K562 (cell line): ENCODE data around the gene IFIT2. TPM values are rescaled to one million over a fixed set of nuclear protein-coding genes. Genes with fewer than 3 reads are reported as not detected.

Experiments used
- ATAC-seq: fragments of 200-7000 bp; cut with Tn5 transposase; 3 replicates; pipeline ENCODE4 v1.9.1; 2020; ENCODE audit warnings: moderate library complexity
- BruUV-seq: library from RNA; stranded (reverse); fragments of 400-500 nt; replicated peaks from 2 replicates; lab custom pipeline; 2021; lab: Mats Ljungman, UMichigan
- CTCF ChIA-PET: fragments of 300-600 bp; formaldehyde crosslinking; extraction: SDS; loops from one replicate; lab custom pipeline; 2021; ENCODE audit warnings: low intra/inter-chr PET ratio; lab: Yijun Ruan, JAX
- POLR2A ChIA-PET: fragments of 300-600, 350-650 bp; sonication (Branson Sonifier 250); formaldehyde crosslinking; extraction: SDS; loops from one replicate; lab custom pipeline; 2021; ENCODE audit warnings: antibody characterized with exemption, inconsistent platforms; lab: Yijun Ruan, JAX
- DNase-seq, 4 experiments: peaks; one replicate each; pipeline versions ENCODE4 v3.0.0 to v3.0.0-alpha.2; 2011 to 2018; ENCODE audit warnings: low spot score in 3 of 4, mixed read lengths in 3 of 4; ENCODE audit errors: extremely low read depth in 1 of 4
- FAIRE-seq: peaks from 2 replicates; lab custom pipeline; 2011; peaks lifted over from hg19 to GRCh38; lab: Jason Lieb, UNC
- H2AFZ ChIP-seq: 2 replicates; pipeline ENCODE4 v1.6.0; 2011; ENCODE audit warnings: low read depth, low read length, control low read depth, inconsistent platforms
- H3K27ac ChIP-seq: fragments of 200-600 bp; 3 replicates; pipeline ENCODE4 v1.8.0; 2011; ENCODE audit warnings: low read depth, mild to moderate bottlenecking, control low read depth, inconsistent platforms, low read length, moderate library complexity, mixed read lengths; ENCODE audit errors: extremely low read depth
- H3K27me3 ChIP-seq, 2 experiments: fragments of 300-600 bp in 1 of 2; 2 replicates in 1 of 2; 3 replicates in 1 of 2; pipeline versions ENCODE4 v1.6.0 to v1.8.0; 2011; ENCODE audit warnings: inconsistent platforms in 2 of 2, low read length in 2 of 2, mild to moderate bottlenecking in 1 of 2, mixed read lengths in 1 of 2, moderate library complexity in 1 of 2; ENCODE audit not compliant: control insufficient read depth in 2 of 2, insufficient read depth in 2 of 2
- H3K36me3 ChIP-seq: fragments of 300-600 bp; 3 replicates; pipeline ENCODE4 v1.8.0; 2011; ENCODE audit warnings: mild to moderate bottlenecking, low read length, inconsistent platforms; ENCODE audit not compliant: control insufficient read depth, insufficient read depth
- H3K4me1 ChIP-seq, 2 experiments: fragments of 200-600 bp in 1 of 2; replicated peaks in 1 of 2; 2 replicates in 1 of 2; 3 replicates in 1 of 2; pipeline versions ENCODE4 v1.5.1 to v1.8.0; 2011; ENCODE audit warnings: inconsistent platforms in 2 of 2, low read length in 2 of 2, mild to moderate bottlenecking in 1 of 2, mixed read lengths in 1 of 2, moderate library complexity in 1 of 2; ENCODE audit not compliant: control insufficient read depth in 2 of 2, insufficient read depth in 2 of 2
- H3K4me2 ChIP-seq: 2 replicates; pipeline ENCODE4 v1.6.1; 2011; ENCODE audit warnings: low read length, control low read depth, inconsistent platforms, mixed read lengths; ENCODE audit not compliant: insufficient read depth
- H3K4me3 ChIP-seq: fragments of 200-600 bp; sonication (generic), shearing (Covaris generic); 2 replicates; pipeline ENCODE4 v1.5.1; 2016; ENCODE audit warnings: control low read depth, inconsistent platforms
- H3K79me2 ChIP-seq: fragments of 200-600 bp; 3 replicates; pipeline ENCODE4 v1.8.0; 2011; ENCODE audit warnings: low read length, inconsistent platforms; ENCODE audit not compliant: control insufficient read depth, insufficient read depth
- H3K9ac ChIP-seq, 2 experiments: 2 replicates each; pipeline versions ENCODE4 v1.6.0 to v1.6.1; 2011; ENCODE audit warnings: low read depth in 2 of 2, low read length in 2 of 2, control low read depth in 1 of 2, inconsistent platforms in 1 of 2, mild to moderate bottlenecking in 1 of 2, mixed read lengths in 1 of 2; ENCODE audit not compliant: insufficient read depth in 1 of 2
- H3K9me1 ChIP-seq: one replicate; pipeline ENCODE4 v1.6.0; 2011; ENCODE audit warnings: inconsistent platforms, mild to moderate bottlenecking, low read length, moderate library complexity; ENCODE audit not compliant: control insufficient read depth, insufficient read depth
- H3K9me3 ChIP-seq: replicated peaks from 2 replicates; pipeline ENCODE4 v1.5.1; 2011; ENCODE audit warnings: low read depth, low read length, inconsistent platforms; ENCODE audit not compliant: control insufficient read depth, insufficient read depth
- H4K20me1 ChIP-seq: replicated peaks from 2 replicates; pipeline ENCODE4 v1.6.1; 2011; ENCODE audit warnings: low read length, inconsistent platforms, mixed read lengths; ENCODE audit not compliant: control insufficient read depth, insufficient read depth
- AFF1 ChIP-seq, 2 experiments: fragments of 450-650 bp; IDR thresholded peaks; 2 replicates each; pipeline ENCODE4 v1.6.1; 2018; ENCODE audit warnings: mild to moderate bottlenecking in 2 of 2, low read depth in 1 of 2; ENCODE audit not compliant: partially characterized antibody in 2 of 2
- CBX8 ChIP-seq: fragments of 200-600 bp; sonication (generic); IDR thresholded peaks from 2 replicates; pipeline ENCODE4 v1.6.1; 2012; ENCODE audit warnings: borderline replicate concordance, mixed run types, low read depth, mild to moderate bottlenecking, moderate library complexity, mixed read lengths, low read length, control low read depth, inconsistent platforms; ENCODE audit not compliant: poor library complexity, severe bottlenecking; ENCODE audit errors: extremely low read depth
- CREB1 ChIP-seq, 2 experiments: sonication (generic) in 1 of 2; formaldehyde crosslinking in 1 of 2; IDR thresholded peaks; 2 replicates each; pipeline versions ENCODE4 v1.6.1 to v1.8.0; 2012 to 2022; ENCODE audit warnings: inconsistent platforms in 1 of 2, mild to moderate bottlenecking in 1 of 2, missing genetic modification reagents in 1 of 2, moderate library complexity in 1 of 2
- FOXK2 ChIP-seq, 2 experiments: fragments of 450-650 bp; IDR thresholded peaks in 1 of 2; conservative IDR thresholded peaks in 1 of 2; 2 replicates each; pipeline ENCODE4 v1.6.1; 2016; ENCODE audit warnings: low read depth in 2 of 2, mild to moderate bottlenecking in 1 of 2
- GMEB1 ChIP-seq: fragments of 250-450 bp; sonication (Bioruptor Pico); IDR thresholded peaks from 2 replicates; pipeline ENCODE4 v1.4.0; 2020; ENCODE audit warnings: mild to moderate bottlenecking
- HSF4 ChIP-seq: fragments of 250-450 bp; sonication (Bioruptor Pico); IDR thresholded peaks from 2 replicates; pipeline ENCODE4 v2.1.2; 2022; ENCODE audit warnings: mild to moderate bottlenecking, moderate library complexity, borderline replicate concordance
- MLLT1 ChIP-seq, 2 experiments: fragments of 450-650 bp; IDR thresholded peaks; 2 replicates each; pipeline ENCODE4 v1.6.1; 2016
- NFIX ChIP-seq: fragments of 250-450 bp; sonication (Bioruptor Pico); IDR thresholded peaks from 2 replicates; pipeline ENCODE4 v1.4.0; 2020; ENCODE audit warnings: low read depth, mild to moderate bottlenecking, moderate library complexity
- POLR2B ChIP-seq: fragments of 450-650 bp; IDR thresholded peaks from 2 replicates; pipeline ENCODE4 v1.6.1; 2018; ENCODE audit warnings: low read depth; ENCODE audit not compliant: partially characterized antibody
- SLC30A9 ChIP-seq: fragments of 250-450 bp; sonication (Bioruptor Pico); IDR thresholded peaks from 2 replicates; pipeline ENCODE4 v1.8.0; 2022; ENCODE audit warnings: mild to moderate bottlenecking, moderate library complexity
- USF2 ChIP-seq: sonication (generic); formaldehyde crosslinking; IDR thresholded peaks from 2 replicates; pipeline ENCODE4 v1.5.0; 2020; ENCODE audit warnings: missing genetic modification reagents
- ZBTB43 ChIP-seq: sonication (generic); formaldehyde crosslinking; IDR thresholded peaks from 2 replicates; pipeline ENCODE4 v1.8.0; 2023; ENCODE audit warnings: mild to moderate bottlenecking, missing genetic modification reagents
- ZNF324 ChIP-seq: fragments of 250-450 bp; sonication (Bioruptor Pico); IDR thresholded peaks from 2 replicates; pipeline ENCODE4 v1.4.0; 2020; ENCODE audit warnings: mild to moderate bottlenecking
- in situ Hi-C: fragments of 300-500 bp; cut with MboI; formaldehyde crosslinking; loops from 4 replicates; pipeline ENCODE4 v1.15.0; 2018; ENCODE audit warnings: inconsistent platforms, mixed read lengths
- intact Hi-C: fragments of 100-400 bp; cut with micrococcal nuclease; formaldehyde crosslinking; loops from 2 replicates; pipeline ENCODE4 v1.14.2; 2022
- polyA plus RNA-seq, 8 experiments: library from polyadenylated mRNA; depleted of rRNA in 4 of 8; stranded (reverse) in 5 of 8; unstranded in 3 of 8; fragments of >200 nt; fragmentation: Nextera tagmentation in 2 of 8; fragmentation: Illumina TruSeq in 1 of 8; extraction: Ambion mirVana in 2 of 8; extraction: Trizol in 1 of 8; gene quantifications; 2 replicates each; pipeline versions ENCODE4 v1.2.1 to v1.2.3, GENCODE V29; 2011 to 2014; ENCODE audit warnings: inconsistent platforms in 1 of 8, missing spikeins in 1 of 8
- total RNA-seq, 7 experiments: library from RNA; depleted of rRNA in 6 of 7; stranded (reverse); fragments of >200 nt in 6 of 7; fragmentation: Illumina TruSeq in 2 of 7; extraction: Trizol in 2 of 7; gene quantifications; 2 replicates each; pipeline versions ENCODE4 v1.2.1 to v1.2.3, GENCODE V29; 2011 to 2021; ENCODE audit warnings: low replicate concordance in 1 of 7

IFIT2 gene
- total and polyA plus RNA-seq, 9 of the 15 experiments (the other 6 are each of a cell fraction or from before 2014, with no cell fraction given): 0.03 to 0.25 (median 0.10) TPM; not detected in 1

GRCh38 chr10:89307269-89307577, 5.4 kb downstream of the IFIT2 start:
- no peaks in the 10 kb centered on the region for H3K9me1 ChIP-seq
- no peaks in the 10 kb centered on the region for H3K36me3 ChIP-seq
- ATAC-seq (no peak), FAIRE-seq (no peak), DNase-seq (no peak)
- no peak overlapping the region for H2AFZ ChIP-seq
- peaks cover 0 to 6% of the 10 kb centered on the region in 2 experiments; a peak in 2 of 5 replicates for H3K27me3 ChIP-seq
- in situ Hi-C loops (no loop called here), intact Hi-C loops (no loop called here)
- no TSS peak for BruUV-seq
- CTCF ChIA-PET: no interaction called here
- H4K20me1 ChIP-seq: no peaks in the 10 kb centered on the region
- no peaks in the 10 kb centered on the region for H3K79me2 ChIP-seq
- no peaks in the 10 kb centered on the region for H3K9me3 ChIP-seq
- H3K9ac ChIP-seq: no peak overlapping the region
- POLR2A ChIA-PET: no interaction called here
- H3K4me1 ChIP-seq: no peaks in the 10 kb centered on the region
- H3K4me2 ChIP-seq: no peak overlapping the region
- H3K4me3 ChIP-seq: no peak overlapping the region
- no peak overlapping the region for H3K27ac ChIP-seq
- TF ChIP-seq ZBTB43 (CRISPR knock-in tag) (no peak), POLR2B (no peak), CBX8 (no peak), AFF1 (IDR thresholded peaks at IDR 0.05; ENCODE audit: low read depth in 1 of 2, partially characterized antibody in 2 of 2) (no peak), USF2 (CRISPR knock-in tag) (no peak), FOXK2 (conservative IDR thresholded peaks at IDR 0.05 in 1 of 2, IDR thresholded peaks at IDR 0.05 in 1 of 2; ENCODE audit: low read depth in 2 of 2) (no peak), SLC30A9 (CRISPR knock-in tag) (no peak), CREB1 (IDR thresholded peaks at IDR 0.05) (no peak), CREB1 (CRISPR knock-in tag; IDR thresholded peaks at IDR 0.05) (no peak), MLLT1 (IDR thresholded peaks at IDR 0.05) (no peak), GMEB1 (CRISPR knock-in tag) (no peak), HSF4 (CRISPR knock-in tag) (no peak), NFIX (CRISPR knock-in tag) (no peak), ZNF324 (CRISPR knock-in tag) (no peak)
